PC-9 (cell line): ENCODE results near the gene ANKS1B. TPM values are rescaled to one million over a fixed set of nuclear protein-coding genes. Genes with fewer than 3 reads are reported as not detected.

ENCODE experiments used
- BruUV-seq: library from RNA; stranded (reverse); fragments of 400-500 nt; replicated peaks from 2 replicates; lab custom pipeline; 2021; lab: Mats Ljungman, UMichigan
- CTCF ChIA-PET: fragments of 300-600 bp; sonication (Branson Sonifier 250); formaldehyde crosslinking; loops from one replicate; lab custom pipeline; 2022; ENCODE audit warnings: antibody characterized with exemption; lab: Charles Lee
- POLR2A ChIA-PET: fragments of 300-600 bp; sonication (Branson Sonifier 250); formaldehyde crosslinking; loops from one replicate; lab custom pipeline; 2022; ENCODE audit warnings: antibody characterized with exemption; ENCODE audit not compliant: unreplicated experiment; lab: Charles Lee
- DNase-seq, 2 experiments: peaks; one replicate each; pipeline versions ENCODE4 v3.0.0 to v3.0.0-alpha.2; 2015 to 2022; ENCODE audit warnings: mixed read lengths in 1 of 2
- H2AFZ ChIP-seq: fragments of 200-600 bp; sonication (generic); 2 replicates; pipeline ENCODE4 v1.8.1; 2017; ENCODE audit warnings: antibody characterized with exemption
- H3F3A ChIP-seq: fragments of 200-600 bp; sonication (generic); 2 replicates; pipeline ENCODE4 v1.8.1; 2017; ENCODE audit warnings: antibody characterized with exemption, mild to moderate bottlenecking, low read depth; ENCODE audit not compliant: insufficient read depth
- H3K27ac ChIP-seq: fragments of 200-600 bp; sonication (generic); 2 replicates; pipeline ENCODE4 v1.6.1; 2016; ENCODE audit warnings: mixed run types
- H3K27me3 ChIP-seq: fragments of 200-600 bp; sonication (generic); 2 replicates; pipeline ENCODE4 v1.6.1; 2016; ENCODE audit warnings: low read depth, mixed run types; ENCODE audit not compliant: insufficient read depth
- H3K36me3 ChIP-seq: fragments of 200-600 bp; sonication (generic); 2 replicates; pipeline ENCODE4 v1.6.1; 2016; ENCODE audit warnings: low read depth, mixed run types
- H3K4me1 ChIP-seq: fragments of 200-600 bp; sonication (generic); replicated peaks from 2 replicates; pipeline ENCODE4 v1.6.1; 2016; ENCODE audit warnings: mixed run types; ENCODE audit not compliant: insufficient read depth
- H3K4me2 ChIP-seq: fragments of 200-600 bp; sonication (generic); 2 replicates; pipeline ENCODE4 v1.6.1; 2017; ENCODE audit warnings: mixed run types
- H3K4me3 ChIP-seq: fragments of 200-600 bp; sonication (generic); 2 replicates; pipeline ENCODE4 v1.6.1; 2016; ENCODE audit warnings: mixed run types
- H3K79me2 ChIP-seq: fragments of 200-600 bp; sonication (generic); 2 replicates; pipeline ENCODE4 v1.6.1; 2017; ENCODE audit warnings: low read depth, mixed run types
- H3K9me2 ChIP-seq: fragments of 200-600 bp; sonication (generic); 2 replicates; pipeline ENCODE4 v1.8.1; 2017; ENCODE audit warnings: mild to moderate bottlenecking; ENCODE audit not compliant: insufficient read depth
- H3K9me3 ChIP-seq: fragments of 200-600 bp; sonication (generic); 2 replicates; pipeline ENCODE4 v1.8.1; 2016; ENCODE audit warnings: low read depth; ENCODE audit not compliant: insufficient read depth
- H4K20me1 ChIP-seq: fragments of 200-600 bp; sonication (generic); 2 replicates; pipeline ENCODE4 v1.8.1; 2017; ENCODE audit not compliant: insufficient read depth
- EZH2 ChIP-seq: fragments of 200-600 bp; sonication (generic); IDR thresholded peaks from 2 replicates; pipeline ENCODE4 v1.8.0; 2017; ENCODE audit warnings: antibody characterized with exemption, low read depth
- intact Hi-C: fragments of 100-400 bp; cut with micrococcal nuclease; formaldehyde crosslinking; loops from one replicate; pipeline ENCODE4 v1.10.0; 2022; ENCODE audit not compliant: unreplicated experiment
- total RNA-seq: library from RNA; stranded (reverse); gene quantifications from 2 replicates; pipeline ENCODE4 v1.2.3, GENCODE V29; 2021
- TF ChIP-seq, protein P1 (sequence below): fragments of 200-600 bp; sonication (generic); conservative IDR thresholded peaks from 2 replicates; pipeline ENCODE4 v1.6.1; 2017; ENCODE audit warnings: mixed run types, antibody characterized with exemption, mild to moderate bottlenecking, moderate library complexity

The ANKS1B gene
- total RNA-seq, 1 experiment from 2014 or later = not detected

DNA sequence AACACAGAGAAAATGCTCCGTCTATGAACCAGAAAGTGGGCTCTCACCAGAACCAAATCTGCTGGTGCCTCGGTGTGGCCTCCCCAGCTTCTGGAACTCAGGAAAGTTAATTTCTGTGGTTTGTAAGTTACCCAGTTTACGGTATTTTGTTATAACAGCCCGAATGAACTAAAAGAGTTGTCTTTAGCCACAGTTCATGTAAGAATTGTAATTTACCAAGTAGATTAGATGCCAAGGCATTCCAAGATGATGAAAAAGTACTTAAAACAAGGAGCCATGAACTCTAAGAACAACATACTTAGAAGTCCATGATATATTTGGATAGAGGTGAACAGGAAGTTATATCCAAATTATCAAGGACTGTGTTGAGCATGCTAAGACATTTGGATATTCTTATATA is 597.1 kb downstream of the ANKS1B start:
- no TSS peak for BruUV-seq
- Histone ChIP-seq H3K9me3 (no peaks in the 10 kb centered on the region), H3K9me2 (no peaks in the 10 kb centered on the region), H3K27ac (no peak overlapping the region), H3K4me3 (no peak overlapping the region), H2AFZ (no peak overlapping the region), H3F3A (no peaks in the 10 kb centered on the region), H3K4me1 (no peaks in the 10 kb centered on the region), H4K20me1 (no peaks in the 10 kb centered on the region), H3K4me2 (no peak overlapping the region), H3K79me2 (no peaks in the 10 kb centered on the region), H3K27me3 (no peaks in the 10 kb centered on the region), H3K36me3 (no peaks in the 10 kb centered on the region)
- no peak for DNase-seq
- POLR2A ChIA-PET = no interaction called here
- intact Hi-C loops = no loop called here
- TF ChIP-seq EZH2 = no peak
- TF ChIP-seq, protein P1, sequence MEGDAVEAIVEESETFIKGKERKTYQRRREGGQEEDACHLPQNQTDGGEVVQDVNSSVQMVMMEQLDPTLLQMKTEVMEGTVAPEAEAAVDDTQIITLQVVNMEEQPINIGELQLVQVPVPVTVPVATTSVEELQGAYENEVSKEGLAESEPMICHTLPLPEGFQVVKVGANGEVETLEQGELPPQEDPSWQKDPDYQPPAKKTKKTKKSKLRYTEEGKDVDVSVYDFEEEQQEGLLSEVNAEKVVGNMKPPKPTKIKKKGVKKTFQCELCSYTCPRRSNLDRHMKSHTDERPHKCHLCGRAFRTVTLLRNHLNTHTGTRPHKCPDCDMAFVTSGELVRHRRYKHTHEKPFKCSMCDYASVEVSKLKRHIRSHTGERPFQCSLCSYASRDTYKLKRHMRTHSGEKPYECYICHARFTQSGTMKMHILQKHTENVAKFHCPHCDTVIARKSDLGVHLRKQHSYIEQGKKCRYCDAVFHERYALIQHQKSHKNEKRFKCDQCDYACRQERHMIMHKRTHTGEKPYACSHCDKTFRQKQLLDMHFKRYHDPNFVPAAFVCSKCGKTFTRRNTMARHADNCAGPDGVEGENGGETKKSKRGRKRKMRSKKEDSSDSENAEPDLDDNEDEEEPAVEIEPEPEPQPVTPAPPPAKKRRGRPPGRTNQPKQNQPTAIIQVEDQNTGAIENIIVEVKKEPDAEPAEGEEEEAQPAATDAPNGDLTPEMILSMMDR = no peak
- CTCF ChIA-PET = no interaction called here

DNA sequence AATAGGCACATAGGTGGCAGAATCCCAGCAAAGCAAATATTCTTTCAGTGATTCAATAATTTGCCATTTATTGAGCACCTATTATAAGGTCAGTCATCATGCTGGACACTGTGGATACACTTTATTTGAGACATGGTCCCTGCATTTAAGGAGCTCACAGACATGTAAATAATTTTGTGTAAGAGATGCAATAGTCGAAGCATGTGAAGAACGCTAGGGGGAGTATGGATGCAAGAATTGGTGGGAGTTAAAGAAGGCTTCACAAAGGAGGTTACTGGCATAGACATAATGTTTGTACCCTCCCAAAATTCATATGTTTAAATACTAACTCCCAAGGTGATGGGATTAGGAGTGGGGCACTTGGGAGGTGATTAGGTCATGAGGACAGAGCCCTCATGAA is 597.8 kb downstream of the ANKS1B start:
- ChIA-PET POLR2A (no interaction called here), CTCF (no interaction called here)
- Histone ChIP-seq H3K4me3 (no peak overlapping the region), H3F3A (no peaks in the 10 kb centered on the region), H3K4me2 (no peak overlapping the region), H3K4me1 (no peaks in the 10 kb centered on the region), H3K9me2 (no peaks in the 10 kb centered on the region), H3K9me3 (no peaks in the 10 kb centered on the region), H3K27ac (no peak overlapping the region), H3K36me3 (no peaks in the 10 kb centered on the region), H3K27me3 (no peaks in the 10 kb centered on the region), H2AFZ (no peak overlapping the region), H4K20me1 (no peaks in the 10 kb centered on the region), H3K79me2 (no peaks in the 10 kb centered on the region)
- TF ChIP-seq EZH2 = no peak
- TF ChIP-seq, protein P1 = peak; percentile 70
- DNase-seq = no peak
- intact Hi-C loops = no loop called here
- BruUV-seq = no TSS peak

DNA sequence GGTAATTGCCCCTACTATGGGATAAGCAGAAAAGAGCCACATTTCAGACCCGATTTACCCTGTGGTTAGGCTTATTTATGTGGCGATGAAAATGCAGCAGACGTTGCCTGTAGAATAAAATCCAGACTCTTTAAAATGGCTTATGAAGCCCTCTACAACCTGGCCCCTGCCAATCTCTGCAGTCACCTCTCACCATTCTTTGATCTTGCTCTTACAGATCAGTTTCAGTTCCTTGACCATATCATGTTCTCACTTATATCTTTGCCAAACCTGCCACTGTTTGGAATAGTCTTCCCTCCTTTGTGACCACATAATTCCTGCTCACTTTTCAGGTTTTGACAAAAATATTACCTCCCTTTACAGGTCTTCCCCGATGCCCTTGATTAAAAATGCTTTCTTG is 601.5 kb downstream of the ANKS1B start:
- Histone ChIP-seq H3K27me3 (no peaks in the 10 kb centered on the region), H4K20me1 (no peaks in the 10 kb centered on the region), H3F3A (no peaks in the 10 kb centered on the region), H3K9me3 (no peaks in the 10 kb centered on the region), H3K4me3 (no peak overlapping the region), H3K4me1 (no peaks in the 10 kb centered on the region), H3K9me2 (no peaks in the 10 kb centered on the region), H3K36me3 (no peaks in the 10 kb centered on the region), H3K27ac (no peak overlapping the region), H3K79me2 (no peaks in the 10 kb centered on the region), H2AFZ (no peak overlapping the region), H3K4me2 (no peak overlapping the region)
- ChIA-PET POLR2A (no interaction called here), CTCF (no interaction called here)
- no peak for TF ChIP-seq EZH2
- TF ChIP-seq, protein P1 = no peak
- BruUV-seq = no TSS peak
- intact Hi-C loops = no loop called here
- DNase-seq = no peak
